HEK293T (cell line): Measurements from ENCODE around the gene IRAK3.
"Not testable (repeated sequence)": the region's sequence is repeated elsewhere in the genome, so short reads cannot be mapped to it uniquely, and the experiment has no call there.

Experiments
- CTCF ChIA-PET: fragments of 350-600 bp; formaldehyde crosslinking; extraction: SDS; loops from one replicate; lab custom pipeline; 2021; ENCODE audit warnings: antibody characterized with exemption, inconsistent platforms; lab: Yijun Ruan, JAX
- POLR2A ChIA-PET: fragments of 350-600 bp; formaldehyde crosslinking; extraction: SDS; loops from one replicate; lab custom pipeline; 2020; ENCODE audit warnings: antibody characterized with exemption, inconsistent platforms; lab: Yijun Ruan, JAX
- DNase-seq: peaks from one replicate; pipeline ENCODE4 v3.0.0; 2012; ENCODE audit warnings: mixed read lengths; ENCODE audit errors: extremely low spot score
- ARNT ChIP-seq: fragments of 450-650 bp; IDR thresholded peaks from 2 replicates; pipeline ENCODE4 v1.6.1; 2017; ENCODE audit warnings: mild to moderate bottlenecking
- BHLHE40 ChIP-seq: fragments of 450-650 bp; IDR thresholded peaks from 2 replicates; pipeline ENCODE4 v1.6.1; 2016; ENCODE audit warnings: mild to moderate bottlenecking, moderate library complexity, borderline replicate concordance
- CTBP1 ChIP-seq: fragments of 450-650 bp; IDR thresholded peaks from 2 replicates; pipeline ENCODE4 v1.6.1; 2016; ENCODE audit warnings: borderline replicate concordance
- ELF4 ChIP-seq: fragments of 450-650 bp; IDR thresholded peaks from 2 replicates; pipeline ENCODE4 v1.6.1; 2017; ENCODE audit warnings: antibody characterized with exemption
- FOXA1 ChIP-seq: fragments of 450-650 bp; IDR thresholded peaks from 2 replicates; pipeline ENCODE4 v1.6.1; 2016; ENCODE audit warnings: mild to moderate bottlenecking
- FOXM1 ChIP-seq: fragments of 450-650 bp; IDR thresholded peaks from 2 replicates; pipeline ENCODE4 v1.6.1; 2017; ENCODE audit warnings: mild to moderate bottlenecking, borderline replicate concordance
- HDGF ChIP-seq: fragments of 450-650 bp; IDR thresholded peaks from 2 replicates; pipeline ENCODE4 v1.6.1; 2017; ENCODE audit warnings: antibody characterized with exemption, borderline replicate concordance
- L3MBTL2 ChIP-seq: fragments of 450-650 bp; conservative IDR thresholded peaks from 2 replicates; pipeline ENCODE4 v1.6.1; 2016; ENCODE audit warnings: mild to moderate bottlenecking
- LEF1 ChIP-seq: fragments of 450-650 bp; IDR thresholded peaks from 2 replicates; pipeline ENCODE4 v1.6.1; 2017; ENCODE audit warnings: mild to moderate bottlenecking, borderline replicate concordance
- NFRKB ChIP-seq: fragments of 450-650 bp; IDR thresholded peaks from 2 replicates; pipeline ENCODE4 v1.6.1; 2016; ENCODE audit warnings: mild to moderate bottlenecking, moderate library complexity
- PKNOX1 ChIP-seq: fragments of 450-650 bp; IDR thresholded peaks from 2 replicates; pipeline ENCODE4 v1.6.1; 2016
- SP1 ChIP-seq: fragments of 450-650 bp; IDR thresholded peaks from 2 replicates; pipeline ENCODE4 v1.6.1; 2017
- SUZ12 ChIP-seq: fragments of 450-650 bp; IDR thresholded peaks from 2 replicates; pipeline ENCODE4 v1.6.1; 2016; ENCODE audit warnings: mild to moderate bottlenecking
- TARDBP ChIP-seq: fragments of 450-650 bp; IDR thresholded peaks from 2 replicates; pipeline ENCODE4 v1.6.1; 2016
- ZNF384 ChIP-seq: fragments of 450-650 bp; IDR thresholded peaks from 2 replicates; pipeline ENCODE4 v1.6.1; 2016

The IRAK3 gene

GRCh38 chr12:66297923-66298322 is 108.9 kb downstream of the IRAK3 start:
- TF ChIP-seq BHLHE40: no peak
- no peak for TF ChIP-seq SUZ12
- no peak for TF ChIP-seq FOXA1
- no peak for TF ChIP-seq ZNF384
- TF ChIP-seq LEF1: no peak
- no peak for TF ChIP-seq ARNT
- no peak for TF ChIP-seq FOXM1
- TF ChIP-seq L3MBTL2: no peak
- TF ChIP-seq NFRKB: no peak
- TF ChIP-seq TARDBP: no peak
- no peak for TF ChIP-seq PKNOX1
- TF ChIP-seq CTBP1: no peak
- TF ChIP-seq SP1: no peak
- no peak for DNase-seq
- CTCF ChIA-PET: no interaction called here

GRCh38 chr12:66301944-66302826 is 113.2 kb downstream of the IRAK3 start, which contains the start of gene HELB:
TSS of gene HELB (plus strand) at chr12:66302493. CDS start at chr12:66302604, 111 bp downstream.
- peak; percentile 95 for DNase-seq
- POLR2A ChIA-PET: interaction anchor here (0.6 to 2.5 kb wide), 17 partner anchors 9 to 1923 kb away, joined by 3 to 11 read pairs (median 4); partner anchors contain the start of genes CAND1, LLPH and TMBIM4
- TF ChIP-seq L3MBTL2 (peak; percentile 86), PKNOX1 (peak; percentile 56), BHLHE40 (no peak), ELF4 (peak; percentile 65)
- CTCF ChIA-PET: interaction anchor here (0.6 to 2.0 kb wide), 2 partner anchors 14 to 32 kb away, joined by 4 to 7 read pairs; no protein-coding TSS in a partner anchor

More at GRCh38 chr12:66297923-66298322, 108.9 kb downstream of the IRAK3 start:
- POLR2A ChIA-PET: no interaction called here

GRCh38 chr12:66302827-66303169 is 113.8 kb downstream of the IRAK3 start:
- ChIA-PET POLR2A (interaction anchor here (0.7 to 2.5 kb wide), 13 partner anchors 8 to 1086 kb away, joined by 3 to 11 read pairs (median 4); partner anchors contain the start of genes CAND1, LLPH and TMBIM4), CTCF (interaction anchor here (0.6 to 2.0 kb wide), 2 partner anchors 15 to 33 kb away, joined by 4 to 7 read pairs; no protein-coding TSS in a partner anchor)
- no peak for DNase-seq
- TF ChIP-seq PKNOX1 (peak; percentile 48; the same call in 1 of the 2 replicates), SUZ12 (no peak), NFRKB (no peak), ZNF384 (peak; percentile 94), FOXA1 (no peak), BHLHE40 (no peak), HDGF (no peak), L3MBTL2 (0 out of 2 replicates have a peak, but pooled peaks have one; percentile 6)

- CTCF ChIA-PET: interaction anchor here (2.0 kb wide), 1 partner anchor 34 kb away, joined by 7 read pairs; no protein-coding TSS in a partner anchor
- not testable (repeated sequence) for DNase-seq
- POLR2A ChIA-PET: interaction anchor here (0.7 to 2.5 kb wide), 9 partner anchors 10 to 1086 kb away, joined by 3 to 11 read pairs (median 6); partner anchors contain the start of genes LLPH and TMBIM4
These were observed 114.3 kb downstream of the IRAK3 start for GRCh38 chr12:66303316-66303804.
